ENCODE measurements around the gene SDR39U1.

Gene SDR39U1

DNA sequence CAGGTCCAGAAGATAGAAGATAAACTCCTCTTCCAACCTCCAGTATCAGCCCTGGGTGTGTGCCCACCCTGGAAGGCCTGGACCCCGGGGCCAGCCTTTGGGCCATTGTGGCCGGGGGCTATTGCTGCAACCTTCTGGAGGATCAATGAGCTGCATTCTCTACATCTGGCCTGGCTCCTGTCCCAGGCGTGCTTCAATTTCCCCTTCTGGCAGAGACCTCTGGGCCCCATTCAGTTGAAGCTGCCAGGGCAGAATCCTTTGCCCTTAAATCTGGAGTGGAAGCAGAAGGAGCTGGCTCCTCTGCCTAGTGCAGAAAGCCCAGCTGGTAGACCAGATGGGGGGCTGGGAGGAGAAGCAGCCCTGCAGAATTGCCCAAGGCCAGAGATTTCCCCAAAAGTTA lies 33.8 kb downstream of the SDR39U1 start:
- DNase-seq (ENCODE audit: low spot score), result no peak
- TF ChIP-seq, protein P1, sequence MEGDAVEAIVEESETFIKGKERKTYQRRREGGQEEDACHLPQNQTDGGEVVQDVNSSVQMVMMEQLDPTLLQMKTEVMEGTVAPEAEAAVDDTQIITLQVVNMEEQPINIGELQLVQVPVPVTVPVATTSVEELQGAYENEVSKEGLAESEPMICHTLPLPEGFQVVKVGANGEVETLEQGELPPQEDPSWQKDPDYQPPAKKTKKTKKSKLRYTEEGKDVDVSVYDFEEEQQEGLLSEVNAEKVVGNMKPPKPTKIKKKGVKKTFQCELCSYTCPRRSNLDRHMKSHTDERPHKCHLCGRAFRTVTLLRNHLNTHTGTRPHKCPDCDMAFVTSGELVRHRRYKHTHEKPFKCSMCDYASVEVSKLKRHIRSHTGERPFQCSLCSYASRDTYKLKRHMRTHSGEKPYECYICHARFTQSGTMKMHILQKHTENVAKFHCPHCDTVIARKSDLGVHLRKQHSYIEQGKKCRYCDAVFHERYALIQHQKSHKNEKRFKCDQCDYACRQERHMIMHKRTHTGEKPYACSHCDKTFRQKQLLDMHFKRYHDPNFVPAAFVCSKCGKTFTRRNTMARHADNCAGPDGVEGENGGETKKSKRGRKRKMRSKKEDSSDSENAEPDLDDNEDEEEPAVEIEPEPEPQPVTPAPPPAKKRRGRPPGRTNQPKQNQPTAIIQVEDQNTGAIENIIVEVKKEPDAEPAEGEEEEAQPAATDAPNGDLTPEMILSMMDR (IDR thresholded peaks at IDR 0.05; ENCODE audit: extremely low read depth, insufficient read depth, missing control alignments), result no peak
- in situ Hi-C loops (cut with MboI; ENCODE audit: low pct_unique_long_range_greater_than_20kb, low sequenced_read_pairs, unreplicated experiment), result no loop called here

DNA sequence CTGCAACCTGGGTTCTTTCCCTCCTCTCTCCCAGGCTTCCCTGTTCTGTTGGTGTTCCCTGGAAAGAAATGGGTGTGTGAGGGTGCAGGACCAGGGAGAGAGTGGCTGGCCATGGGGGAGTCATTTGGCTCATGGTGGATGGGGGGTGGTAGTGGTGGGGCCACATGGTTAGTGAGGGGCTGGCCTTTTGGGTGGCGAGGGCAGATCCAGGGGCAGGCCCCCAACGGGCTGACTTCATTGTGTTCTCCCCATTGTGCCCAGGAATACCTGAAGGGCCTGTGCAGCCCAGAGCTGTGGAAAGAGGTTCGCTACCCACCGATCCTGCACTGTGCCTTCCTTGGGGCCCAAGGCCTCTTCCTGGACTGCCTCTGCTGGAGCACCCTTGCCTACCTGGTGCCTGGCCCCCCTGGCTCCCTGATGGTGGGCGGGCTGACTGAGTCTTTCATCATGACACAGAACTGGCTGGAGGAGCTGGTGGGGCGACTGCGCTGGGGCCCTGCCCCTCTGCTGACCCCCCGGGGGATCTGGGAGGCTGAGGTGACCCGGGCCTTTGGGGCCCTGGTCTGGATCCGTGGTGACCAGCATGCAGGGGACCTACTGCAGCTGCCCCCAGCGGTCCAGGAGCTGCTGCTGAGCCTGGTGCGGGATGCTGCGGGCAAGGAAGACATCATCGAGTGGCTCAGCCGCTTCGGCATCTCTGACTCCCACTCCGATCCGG lies 34.8 kb downstream of the SDR39U1 start:
- TF ChIP-seq, protein P1 (IDR thresholded peaks at IDR 0.05; ENCODE audit: extremely low read depth, insufficient read depth, missing control alignments), result no peak
- DNase-seq (ENCODE audit: low spot score), result no peak
- in situ Hi-C loops (cut with MboI; ENCODE audit: low pct_unique_long_range_greater_than_20kb, low sequenced_read_pairs, unreplicated experiment), result no loop called here

DNA sequence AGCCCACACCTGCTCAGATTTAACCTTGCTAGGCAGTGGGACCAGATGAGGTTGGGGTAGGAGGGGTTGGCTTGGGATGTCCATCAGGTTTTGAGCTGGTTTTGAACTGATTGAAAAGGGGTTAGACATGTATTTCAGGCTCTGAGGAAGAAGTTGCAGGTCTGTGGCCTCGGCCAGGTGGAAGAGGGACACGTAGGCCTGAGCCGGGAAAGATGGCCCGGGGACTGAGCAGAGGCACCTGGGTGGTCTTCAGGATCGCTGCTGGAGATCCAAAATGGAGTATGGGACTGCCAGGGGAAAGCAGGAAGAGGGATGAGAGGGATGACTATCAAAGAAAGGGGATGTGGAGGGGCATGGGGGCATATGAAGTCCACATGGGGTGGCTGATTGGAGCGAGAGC lies 36.2 kb downstream of the SDR39U1 start:
- TF ChIP-seq, protein P1 (IDR thresholded peaks at IDR 0.05; ENCODE audit: extremely low read depth, insufficient read depth, missing control alignments), result no peak
- in situ Hi-C loops (cut with MboI; ENCODE audit: low pct_unique_long_range_greater_than_20kb, low sequenced_read_pairs, unreplicated experiment), result no loop called here

DNA sequence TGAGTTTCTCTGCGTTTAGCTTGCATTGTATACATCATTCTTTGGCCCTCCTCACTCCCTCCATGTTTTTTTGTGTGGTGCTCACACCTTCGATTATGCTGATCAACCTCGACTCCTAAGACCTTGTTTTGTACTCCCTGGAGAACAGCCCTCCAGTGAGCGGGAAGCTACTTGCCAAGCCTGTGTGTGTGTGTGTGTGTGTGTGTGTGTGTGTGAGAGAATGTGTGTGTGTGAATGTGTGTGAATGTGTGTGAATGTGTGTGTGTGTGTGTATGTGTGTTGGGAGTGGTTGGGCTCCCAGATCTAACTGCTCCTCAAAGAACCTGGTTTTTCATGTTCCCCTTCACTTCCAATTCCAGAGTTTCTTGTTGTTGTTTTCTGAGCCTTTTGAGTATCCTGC lies 37.8 kb downstream of the SDR39U1 start:
- TF ChIP-seq, protein P1 (IDR thresholded peaks at IDR 0.05; ENCODE audit: extremely low read depth, insufficient read depth, missing control alignments), result no peak
- in situ Hi-C loops (cut with MboI; ENCODE audit: low pct_unique_long_range_greater_than_20kb, low sequenced_read_pairs, unreplicated experiment), result no loop called here
- DNase-seq (ENCODE audit: low spot score), result no peak

More for the DNA sequence above, 36.2 kb downstream of the SDR39U1 start:
- no peak for DNase-seq (ENCODE audit: low spot score)

DNA sequence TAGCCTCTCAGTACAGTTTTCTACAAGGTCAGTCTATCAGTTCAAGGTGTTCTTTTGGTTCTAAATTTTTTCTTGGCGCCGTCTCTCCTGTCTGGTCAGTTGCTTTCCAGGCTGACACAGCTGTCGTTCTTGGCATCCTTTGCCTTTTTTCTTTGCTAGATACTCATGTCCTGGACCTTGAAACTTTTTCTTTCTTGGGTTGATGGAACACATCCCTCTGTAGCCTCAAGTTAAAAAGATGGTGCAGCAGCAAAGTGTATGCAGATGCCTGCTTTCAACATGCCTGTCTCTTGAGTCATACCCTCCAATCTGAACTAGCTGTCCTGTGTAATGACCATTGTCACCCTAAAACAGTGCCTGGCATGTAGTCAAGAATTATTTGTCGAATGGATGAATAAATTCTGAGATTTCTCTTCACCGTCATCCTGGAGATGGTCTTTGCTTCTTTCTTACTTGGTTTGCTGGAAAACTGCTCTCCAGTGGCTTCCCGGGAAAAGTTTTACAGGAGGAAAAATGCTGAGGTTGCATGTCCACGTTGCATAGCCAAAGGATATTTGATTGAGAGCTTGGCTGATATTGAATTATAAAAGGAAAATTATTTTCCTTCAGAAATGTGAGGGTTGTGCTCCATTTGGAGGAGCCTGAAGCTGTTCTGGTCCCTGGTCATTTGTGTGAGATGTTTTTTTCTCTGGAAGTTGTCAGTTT lies 39.1 kb downstream of the SDR39U1 start:
- in situ Hi-C loops (cut with MboI; ENCODE audit: low pct_unique_long_range_greater_than_20kb, low sequenced_read_pairs, unreplicated experiment), result no loop called here
- TF ChIP-seq, protein P1 (IDR thresholded peaks at IDR 0.05; ENCODE audit: extremely low read depth, insufficient read depth, missing control alignments), result no peak
- no peak for DNase-seq (ENCODE audit: low spot score)

DNA sequence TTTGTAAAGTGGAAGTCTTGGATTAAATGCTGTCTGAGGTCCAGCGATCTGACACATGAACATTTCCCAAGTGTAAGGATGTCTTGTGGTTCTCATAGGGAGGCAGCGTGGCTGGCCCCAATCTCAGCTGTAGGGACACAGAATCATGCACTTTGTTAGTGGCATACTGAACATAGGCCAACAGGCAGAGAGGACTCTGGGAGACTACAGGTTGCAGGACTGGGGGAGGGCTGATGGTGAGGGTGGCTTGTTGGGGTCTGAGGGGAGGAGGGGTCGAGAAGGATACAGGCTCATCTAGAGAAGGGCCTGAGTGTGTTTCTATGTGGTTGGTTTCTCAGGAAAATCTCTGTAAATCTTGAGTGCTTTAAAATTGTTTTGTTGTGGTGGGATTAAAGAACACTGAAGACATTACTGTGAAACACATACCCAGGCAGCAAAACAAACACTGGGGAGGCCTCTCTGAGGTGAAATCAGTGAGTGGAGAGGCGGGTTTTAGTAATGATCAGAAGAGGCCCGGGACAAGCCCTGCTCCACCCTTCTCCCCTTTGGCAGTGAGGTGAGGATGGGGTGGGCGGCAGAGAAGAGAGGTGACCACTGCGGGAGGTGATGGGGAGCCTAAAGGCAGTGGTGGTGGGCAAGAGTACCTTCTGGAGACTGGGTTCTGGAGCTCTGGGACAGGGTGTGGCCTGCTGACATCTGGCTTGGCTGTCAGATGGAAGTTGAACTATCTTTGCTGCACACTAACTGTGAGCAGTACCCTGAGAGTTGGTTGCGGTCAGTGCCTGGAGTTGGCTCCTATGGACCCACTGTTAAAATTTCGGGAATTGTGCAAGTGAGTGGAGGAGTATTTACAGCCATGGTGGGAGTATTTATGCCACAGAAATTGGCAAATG lies 40.5 kb downstream of the SDR39U1 start:
- in situ Hi-C loops (cut with MboI; ENCODE audit: low pct_unique_long_range_greater_than_20kb, low sequenced_read_pairs, unreplicated experiment), result no loop called here
- DNase-seq (ENCODE audit: low spot score), result no peak
- TF ChIP-seq, protein P1 (IDR thresholded peaks at IDR 0.05; ENCODE audit: extremely low read depth, insufficient read depth, missing control alignments), result no peak
